Tibial nerve (tissue), 4 donors: ENCODE results near the gene UTS2R.

Experiments
- CTCF ChIP-seq, 5 experiments: fragments of 200-600 bp in 3 of 5; fragments of 450-650 bp in 2 of 5; sonication (generic) in 3 of 5; IDR thresholded peaks; one replicate each; pipeline ENCODE4 v1.5.1; 2016 to 2019; ENCODE audit warnings: antibody characterized with exemption in 5 of 5, mild to moderate bottlenecking in 3 of 5, moderate library complexity in 2 of 5
- EP300 ChIP-seq, 2 donors: sonication (generic); formaldehyde crosslinking; IDR thresholded peaks; one replicate each; pipeline ENCODE4 v1.6.1; 2017; ENCODE audit warnings: antibody characterized with exemption in 2 of 2, mild to moderate bottlenecking in 1 of 2
- POLR2A ChIP-seq, 2 donors: fragments of 450-650 bp; IDR thresholded peaks; one replicate each; pipeline ENCODE4 v1.6.1; 2017; ENCODE audit warnings: antibody characterized with exemption in 2 of 2, mild to moderate bottlenecking in 2 of 2, moderate library complexity in 2 of 2

- TF ChIP-seq POLR2A (IDR thresholded peaks at IDR 0.05) (no peak), CTCF (IDR thresholded peaks at IDR 0.05) (no peak), EP300 (IDR thresholded peaks at IDR 0.05) (no peak)
Measured at GRCh38 chr17:82328994-82329507, 42.5 kb upstream of the UTS2R start.
